ENCODE measurements around the gene SLBP. TPM values are rescaled to one million over a fixed set of nuclear protein-coding genes. Genes with fewer than 3 reads are reported as not detected.

SLBP gene
- polyA plus RNA-seq, 1 donor: 34.4 TPM

- DNase-seq: no peak
These were observed 60.5 kb downstream of the SLBP start for GRCh38 chr4:1651609-1652008.

GRCh38 chr4:1648962-1649361, 63.2 kb downstream of the SLBP start:
- DNase-seq: no peak

GRCh38 chr4:1647432-1647831, 64.7 kb downstream of the SLBP start:
- no peak for DNase-seq

- no peak for DNase-seq
These were observed 65.4 kb downstream of the SLBP start for GRCh38 chr4:1646690-1647089.

GRCh38 chr4:1644891-1645657, 67.0 kb downstream of the SLBP start:
- peak; percentile 39 for DNase-seq

- DNase-seq: no peak
These were observed 68.0 kb downstream of the SLBP start for GRCh38 chr4:1643971-1644735.

Other genes with a start within 250 kb of the SLBP start
- 2.4 TPM for gene FAM53A, start 28.0 kb downstream of the SLBP start, polyA plus RNA-seq (ENCODE audit: insufficient read length)
- gene TMEM129, start 9.0 kb upstream of the SLBP start, polyA plus RNA-seq (ENCODE audit: insufficient read length): 27.1 TPM
- gene TACC3, start 9.2 kb upstream of the SLBP start, polyA plus RNA-seq (ENCODE audit: insufficient read length): 27.9 TPM
- gene FGFR3, start 81.0 kb upstream of the SLBP start, polyA plus RNA-seq (ENCODE audit: insufficient read length): 1.8 TPM
- gene LETM1, start 143.8 kb upstream of the SLBP start, polyA plus RNA-seq (ENCODE audit: insufficient read length): 19.7 TPM
- 43.9 TPM for gene NSD2, start 159.1 kb upstream of the SLBP start, polyA plus RNA-seq (ENCODE audit: insufficient read length)